ENCODE measurements around the gene SYTL2. TPM values are rescaled to one million over a fixed set of nuclear protein-coding genes. Genes with fewer than 3 reads are reported as not detected.

The SYTL2 gene
- total RNA-seq, 2 donors from 2014 or later = 1.7 to 3.4 TPM

DNA sequence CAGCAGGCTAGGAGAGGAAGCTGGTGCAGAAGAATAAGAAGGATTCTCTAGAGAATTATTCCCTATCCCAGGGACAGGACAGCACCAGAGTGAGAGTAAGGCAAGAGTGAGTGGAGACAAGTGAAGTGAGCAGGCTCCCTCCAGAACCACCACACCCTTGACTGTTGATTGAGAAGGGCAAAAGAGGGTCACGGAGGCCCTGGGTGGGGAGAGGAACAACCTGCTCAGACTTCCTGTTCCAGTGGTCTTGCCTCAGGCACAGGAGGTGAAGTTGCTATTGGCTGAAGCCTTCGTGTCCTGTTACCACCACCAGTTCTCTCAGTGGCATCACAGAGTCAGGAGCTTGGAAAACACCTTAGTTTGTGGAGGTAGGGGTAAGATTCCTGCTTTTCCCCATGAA is 73.2 kb downstream of the SYTL2 start:
- Mint-ChIP-seq H3K4me1 (peaks cover 8% of the 10 kb centered on the region), H3K27ac (no peak overlapping the region), H3K9me3 (no peaks in the 10 kb centered on the region), H3K27me3 (ENCODE audit: insufficient read depth) (no peaks in the 10 kb centered on the region), H3K4me3 (no peak overlapping the region), H3K36me3 (ENCODE audit: low read depth) (no peaks in the 10 kb centered on the region)
- WGBS, 2 experiments (ENCODE audit: insufficient coverage in 1 of 2, insufficient read length in 1 of 2) = 84 to 100% methylated on average over 1 to 2 of the region's 2 CpGs
- Histone ChIP-seq H3K4me3 (ENCODE audit: low read length) (no peak overlapping the region), H3K27ac (ENCODE audit: low read depth, low read length) (no peak overlapping the region), H3K36me3 (ENCODE audit: control insufficient read depth, insufficient read depth, low read length) (no peaks in the 10 kb centered on the region), H3K9me3 (ENCODE audit: control insufficient read depth, low read length) (no peaks in the 10 kb centered on the region), H3K27me3 (ENCODE audit: control insufficient read depth, insufficient read depth, low read length, poor library complexity, severe bottlenecking) (no peaks in the 10 kb centered on the region), H3K9ac (ENCODE audit: extremely low read depth, low read length, poor library complexity, severe bottlenecking) (no peak overlapping the region), H3K4me1 (ENCODE audit: control insufficient read depth, insufficient read depth, low read length) (no peaks in the 10 kb centered on the region)
- no peak for DNase-seq
- TF ChIP-seq, protein P1, sequence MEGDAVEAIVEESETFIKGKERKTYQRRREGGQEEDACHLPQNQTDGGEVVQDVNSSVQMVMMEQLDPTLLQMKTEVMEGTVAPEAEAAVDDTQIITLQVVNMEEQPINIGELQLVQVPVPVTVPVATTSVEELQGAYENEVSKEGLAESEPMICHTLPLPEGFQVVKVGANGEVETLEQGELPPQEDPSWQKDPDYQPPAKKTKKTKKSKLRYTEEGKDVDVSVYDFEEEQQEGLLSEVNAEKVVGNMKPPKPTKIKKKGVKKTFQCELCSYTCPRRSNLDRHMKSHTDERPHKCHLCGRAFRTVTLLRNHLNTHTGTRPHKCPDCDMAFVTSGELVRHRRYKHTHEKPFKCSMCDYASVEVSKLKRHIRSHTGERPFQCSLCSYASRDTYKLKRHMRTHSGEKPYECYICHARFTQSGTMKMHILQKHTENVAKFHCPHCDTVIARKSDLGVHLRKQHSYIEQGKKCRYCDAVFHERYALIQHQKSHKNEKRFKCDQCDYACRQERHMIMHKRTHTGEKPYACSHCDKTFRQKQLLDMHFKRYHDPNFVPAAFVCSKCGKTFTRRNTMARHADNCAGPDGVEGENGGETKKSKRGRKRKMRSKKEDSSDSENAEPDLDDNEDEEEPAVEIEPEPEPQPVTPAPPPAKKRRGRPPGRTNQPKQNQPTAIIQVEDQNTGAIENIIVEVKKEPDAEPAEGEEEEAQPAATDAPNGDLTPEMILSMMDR (conservative IDR thresholded peaks at IDR 0.05) = no peak

DNA sequence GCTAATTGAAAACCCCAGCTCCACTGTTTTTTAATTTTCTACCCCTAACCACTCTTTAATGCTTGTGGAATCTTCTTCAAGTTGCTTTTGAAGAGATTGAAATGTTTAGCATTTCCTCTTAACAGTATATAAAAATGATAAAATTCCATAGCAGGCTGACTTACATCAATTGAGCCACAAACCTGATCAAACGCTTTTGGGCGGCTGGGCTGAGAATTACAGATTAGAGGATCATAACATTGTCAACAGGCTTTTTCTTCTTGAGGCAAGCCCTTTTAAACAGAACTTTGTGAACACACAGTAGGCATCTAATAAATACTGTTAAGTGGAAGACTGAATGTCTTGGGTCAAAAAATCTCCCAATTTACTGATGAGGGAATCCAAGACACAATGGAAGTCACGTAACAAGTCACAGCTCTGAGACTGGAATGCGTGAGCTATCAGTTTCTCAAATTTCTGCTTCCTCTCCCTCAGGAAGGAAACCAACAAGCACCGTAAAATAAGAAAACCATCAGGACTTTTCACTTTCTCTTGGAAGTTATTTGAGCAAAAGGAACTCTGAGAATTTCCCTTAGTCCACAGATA is 75.0 kb downstream of the SYTL2 start:
- Histone ChIP-seq H3K27me3 (ENCODE audit: control insufficient read depth, insufficient read depth, low read length, poor library complexity, severe bottlenecking) (no peaks in the 10 kb centered on the region), H3K9me3 (ENCODE audit: control insufficient read depth, low read length) (no peaks in the 10 kb centered on the region), H3K36me3 (ENCODE audit: control insufficient read depth, insufficient read depth, low read length) (no peaks in the 10 kb centered on the region), H3K4me3 (ENCODE audit: low read length) (no peak overlapping the region), H3K27ac (ENCODE audit: low read depth, low read length) (no peak overlapping the region), H3K4me1 (ENCODE audit: control insufficient read depth, insufficient read depth, low read length) (no peaks in the 10 kb centered on the region), H3K9ac (ENCODE audit: extremely low read depth, low read length, poor library complexity, severe bottlenecking) (no peak overlapping the region)
- no peaks in the 10 kb centered on the region for H3K36me3 Mint-ChIP-seq (ENCODE audit: low read depth)
- peaks cover 8% of the 10 kb centered on the region for H3K4me1 Mint-ChIP-seq
- H3K4me3 Mint-ChIP-seq = no peak overlapping the region
- no peaks in the 10 kb centered on the region for H3K9me3 Mint-ChIP-seq
- DNase-seq = no peak
- TF ChIP-seq, protein P1 (conservative IDR thresholded peaks at IDR 0.05) = no peak
- H3K27me3 Mint-ChIP-seq (ENCODE audit: insufficient read depth) = no peaks in the 10 kb centered on the region
- no peak overlapping the region for H3K27ac Mint-ChIP-seq
- 80 to 86% methylated on average over 3 to 5 of the region's 5 CpGs for WGBS, 2 experiments (ENCODE audit: insufficient coverage in 1 of 2, insufficient read length in 1 of 2)

DNA sequence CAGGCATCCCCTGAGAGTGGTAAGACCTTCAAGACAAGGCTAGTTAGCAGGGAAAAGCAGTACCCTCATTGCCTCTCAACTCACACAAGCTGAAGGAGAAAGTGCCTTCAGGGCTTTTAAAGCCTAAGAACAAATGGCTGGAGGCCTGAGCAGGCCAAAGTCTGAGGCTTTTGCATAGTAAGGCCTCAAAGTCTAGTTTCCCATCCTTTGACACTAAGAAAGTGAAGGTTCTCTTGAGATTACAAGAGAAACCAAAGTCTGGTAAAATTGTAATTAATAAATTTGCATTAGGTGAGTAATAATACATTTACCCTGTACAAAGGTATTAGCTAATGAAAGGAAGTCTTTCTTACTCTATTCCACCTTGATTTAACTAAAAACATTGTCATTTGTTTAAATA is 78.0 kb downstream of the SYTL2 start:
- no peaks in the 10 kb centered on the region for H3K4me1 ChIP-seq (ENCODE audit: control insufficient read depth, insufficient read depth, low read length)
- Mint-ChIP-seq H3K27me3 (ENCODE audit: insufficient read depth) (no peaks in the 10 kb centered on the region), H3K4me3 (no peak overlapping the region), H3K4me1 (peaks cover 8% of the 10 kb centered on the region), H3K9me3 (no peaks in the 10 kb centered on the region), H3K27ac (no peak overlapping the region), H3K36me3 (ENCODE audit: low read depth) (no peaks in the 10 kb centered on the region)
- no peak overlapping the region for H3K9ac ChIP-seq (ENCODE audit: extremely low read depth, low read length, poor library complexity, severe bottlenecking)
- no peak overlapping the region for H3K27ac ChIP-seq (ENCODE audit: low read depth, low read length)
- H3K4me3 ChIP-seq (ENCODE audit: low read length) = no peak overlapping the region
- DNase-seq = no peak
- TF ChIP-seq, protein P1 (conservative IDR thresholded peaks at IDR 0.05) = no peak
- H3K9me3 ChIP-seq (ENCODE audit: control insufficient read depth, low read length) = no peaks in the 10 kb centered on the region
- no peaks in the 10 kb centered on the region for H3K36me3 ChIP-seq (ENCODE audit: control insufficient read depth, insufficient read depth, low read length)
- no peaks in the 10 kb centered on the region for H3K27me3 ChIP-seq (ENCODE audit: control insufficient read depth, insufficient read depth, low read length, poor library complexity, severe bottlenecking)

Measured in endodermal cell (in vitro differentiated cells).